ENCODE measurements around the gene VAMP2.
"Not testable (repeated sequence)": the region's sequence is repeated elsewhere in the genome, so short reads cannot be mapped to it uniquely, and the experiment has no call there.

Gene VAMP2

DNA sequence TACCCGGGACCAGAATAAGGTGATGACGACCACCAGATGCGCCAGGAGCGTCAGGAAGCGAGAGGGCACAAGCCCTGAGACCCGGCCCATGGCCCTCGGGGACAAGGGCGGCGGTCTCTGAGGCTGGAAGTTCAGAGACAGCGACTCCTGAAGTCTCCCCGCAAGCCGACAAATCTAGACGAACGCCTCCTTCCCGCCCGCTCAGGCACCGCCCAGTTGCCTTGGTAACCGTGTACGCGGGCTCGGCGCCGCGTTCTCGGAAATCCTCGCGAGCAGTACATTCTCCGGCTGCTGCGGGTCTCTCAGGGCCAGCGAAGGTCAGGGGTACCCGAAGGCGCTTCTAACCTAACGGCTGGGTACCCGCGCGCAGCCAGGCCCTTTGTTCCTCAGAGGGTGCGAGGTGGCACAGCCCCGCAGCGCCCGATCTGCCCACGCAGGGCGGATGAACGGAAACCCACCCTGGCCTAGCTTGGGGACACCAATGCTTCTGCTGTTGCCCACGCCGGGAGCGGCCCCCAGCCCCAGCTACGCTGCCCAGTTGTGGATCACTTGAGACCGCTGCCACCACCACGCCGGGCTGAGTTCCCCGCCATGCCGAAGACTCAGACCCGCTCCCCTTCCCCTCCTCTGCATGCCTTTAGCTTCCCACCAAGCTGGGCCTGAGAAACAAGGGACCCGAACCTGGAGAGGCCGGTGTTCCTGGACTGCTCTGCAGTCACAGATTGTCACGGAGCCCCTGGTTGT, 13.6 kb upstream of the VAMP2 start, which contains the start of gene TMEM107:
Gene TMEM107, minus strand, starts transcription at position 184 of the 744 bp plus-strand sequence. Its CDS starts 94 bp downstream, at position 90.
- ChIA-PET POLR2A (ENCODE audit: low non-redundant PET) (no interaction called here), CTCF (interaction anchor here (0.5 to 1.4 kb wide), 3 partner anchors 10 to 37 kb away, joined by 3 read pairs; no protein-coding TSS in a partner anchor)
- peak within 1 kb of the TSS; percentile 87 for H3K27ac ChIP-seq
- TF ChIP-seq, protein P1, sequence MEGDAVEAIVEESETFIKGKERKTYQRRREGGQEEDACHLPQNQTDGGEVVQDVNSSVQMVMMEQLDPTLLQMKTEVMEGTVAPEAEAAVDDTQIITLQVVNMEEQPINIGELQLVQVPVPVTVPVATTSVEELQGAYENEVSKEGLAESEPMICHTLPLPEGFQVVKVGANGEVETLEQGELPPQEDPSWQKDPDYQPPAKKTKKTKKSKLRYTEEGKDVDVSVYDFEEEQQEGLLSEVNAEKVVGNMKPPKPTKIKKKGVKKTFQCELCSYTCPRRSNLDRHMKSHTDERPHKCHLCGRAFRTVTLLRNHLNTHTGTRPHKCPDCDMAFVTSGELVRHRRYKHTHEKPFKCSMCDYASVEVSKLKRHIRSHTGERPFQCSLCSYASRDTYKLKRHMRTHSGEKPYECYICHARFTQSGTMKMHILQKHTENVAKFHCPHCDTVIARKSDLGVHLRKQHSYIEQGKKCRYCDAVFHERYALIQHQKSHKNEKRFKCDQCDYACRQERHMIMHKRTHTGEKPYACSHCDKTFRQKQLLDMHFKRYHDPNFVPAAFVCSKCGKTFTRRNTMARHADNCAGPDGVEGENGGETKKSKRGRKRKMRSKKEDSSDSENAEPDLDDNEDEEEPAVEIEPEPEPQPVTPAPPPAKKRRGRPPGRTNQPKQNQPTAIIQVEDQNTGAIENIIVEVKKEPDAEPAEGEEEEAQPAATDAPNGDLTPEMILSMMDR (conservative IDR thresholded peaks at IDR 0.05; ENCODE audit: low read depth) = no peak; the same call in 1 of the 2 replicates
- peak; percentile 76 for DNase-seq (ENCODE audit: low spot score)

DNA sequence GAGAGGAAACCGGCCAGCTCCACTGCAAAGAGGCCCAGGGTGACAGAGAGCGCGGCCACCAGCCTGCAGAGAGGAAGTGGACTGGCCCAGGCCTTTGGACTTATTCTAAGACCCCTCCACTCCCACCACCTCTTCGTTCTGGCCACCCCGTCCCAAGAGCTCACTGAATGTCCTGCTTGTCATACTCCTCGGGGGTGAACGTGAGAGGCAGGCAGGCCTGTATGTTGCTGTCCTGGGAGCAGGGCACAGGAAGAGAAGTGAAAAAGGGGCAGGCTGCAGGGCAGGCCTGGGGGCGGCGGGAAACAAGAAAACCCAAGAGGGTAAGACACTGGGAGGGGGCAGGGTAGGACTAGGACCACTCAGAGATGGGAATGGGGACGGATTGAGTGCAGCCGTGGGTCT, 13.0 kb upstream of the VAMP2 start:
- ChIA-PET CTCF (interaction anchor here (1.4 kb wide), 1 partner anchor 37 kb away, joined by 3 read pairs; no protein-coding TSS in a partner anchor), POLR2A (ENCODE audit: low non-redundant PET) (no interaction called here)
- TF ChIP-seq, protein P1 (conservative IDR thresholded peaks at IDR 0.05; ENCODE audit: low read depth) = no peak
- H3K27ac ChIP-seq = peak overlapping the region; percentile 87
- DNase-seq (ENCODE audit: low spot score) = no peak

GRCh38 chr17:8173871-8174322, 11.1 kb upstream of the VAMP2 start:
- ChIA-PET POLR2A (ENCODE audit: low non-redundant PET) (interaction anchor here (0.5 to 1.2 kb wide), 3 partner anchors 17 to 73 kb away, joined by 4 to 5 read pairs (median 5); no protein-coding TSS in a partner anchor), CTCF (interaction anchor here (0.6 kb wide), 1 partner anchor 10 kb away, joined by 3 read pairs; no protein-coding TSS in a partner anchor)
- peak overlapping the region; percentile 87 for H3K27ac ChIP-seq
- TF ChIP-seq, protein P1 (conservative IDR thresholded peaks at IDR 0.05; ENCODE audit: low read depth) = no peak
- no peak for DNase-seq (ENCODE audit: low spot score)

DNA sequence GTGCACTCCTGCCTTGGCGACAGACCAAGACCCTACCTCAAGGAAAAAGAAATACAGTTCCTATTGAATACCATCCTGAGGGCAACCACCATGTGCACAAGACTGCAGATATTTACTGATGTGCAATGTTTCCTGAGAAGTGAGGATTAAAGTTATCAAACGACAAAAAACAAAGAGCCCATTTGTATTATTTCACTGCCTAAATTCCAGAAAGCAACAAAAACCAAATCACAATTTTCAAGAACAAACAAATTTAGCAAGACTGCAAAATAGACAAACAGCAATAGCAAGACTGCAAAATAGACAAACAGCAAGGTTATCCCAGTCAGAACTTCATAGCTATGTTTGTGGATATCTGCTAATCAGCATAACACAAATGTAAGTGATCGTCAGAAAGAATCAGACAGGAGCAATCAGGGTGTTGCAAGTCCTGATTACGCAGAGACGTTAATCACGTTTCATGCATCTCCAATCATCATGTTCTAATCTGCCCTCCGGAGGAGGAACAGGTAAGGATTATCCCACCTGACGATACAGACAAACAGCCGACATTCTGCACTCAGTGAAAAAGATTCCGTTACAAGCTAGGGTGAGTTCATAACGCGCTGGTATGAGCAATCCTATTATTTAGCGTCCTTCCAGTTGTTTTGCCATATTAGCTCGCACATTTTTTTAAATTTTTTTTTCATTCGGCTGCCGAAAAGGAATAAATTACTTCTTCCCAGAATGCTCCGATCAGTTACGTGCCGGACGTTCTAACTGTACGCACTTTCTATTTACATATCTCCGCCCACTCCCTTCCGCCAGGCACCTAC, 10.5 kb upstream of the VAMP2 start:
- TF ChIP-seq, protein P1 (conservative IDR thresholded peaks at IDR 0.05; ENCODE audit: low read depth) = no peak
- POLR2A ChIA-PET (ENCODE audit: low non-redundant PET) = interaction anchor here (0.5 to 1.2 kb wide), 4 partner anchors 9 to 74 kb away, joined by 4 to 5 read pairs (median 4); no protein-coding TSS in a partner anchor
- H3K27ac ChIP-seq = peak overlapping the region; percentile 70; the same call in 1 of the 2 replicates
- DNase-seq (ENCODE audit: low spot score) = peak; percentile 75
- CTCF ChIA-PET = interaction anchor here (0.6 to 0.9 kb wide), 3 partner anchors 10 to 15 kb away, joined by 3 read pairs; no protein-coding TSS in a partner anchor

DNA sequence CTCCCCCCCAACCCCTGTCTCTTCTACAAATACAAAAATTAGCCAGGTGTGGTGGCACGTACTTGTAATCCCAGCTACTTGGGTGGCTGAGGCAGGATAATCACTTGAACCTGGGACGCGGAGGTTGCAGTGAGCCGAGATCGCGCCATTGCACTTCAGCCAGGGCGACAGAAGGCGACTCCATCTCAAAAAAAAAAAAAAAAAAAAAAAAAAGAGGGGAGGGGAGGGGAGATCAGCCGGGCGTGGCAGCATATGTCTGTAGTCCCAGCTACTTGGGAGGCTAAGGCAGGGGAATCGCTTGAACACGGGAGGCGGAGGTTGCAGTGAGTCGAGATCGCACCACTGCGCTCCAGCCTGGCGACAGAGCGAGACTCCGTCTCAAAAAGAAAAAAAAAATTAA, 7.4 kb upstream of the VAMP2 start:
- ChIA-PET CTCF (interaction anchor here (0.7 kb wide), 1 partner anchor 125 kb away, joined by 3 read pairs; the partner anchor contains the start of gene SLC25A35), POLR2A (ENCODE audit: low non-redundant PET) (interaction anchor here (0.7 kb wide), 1 partner anchor 48 kb away, joined by 5 read pairs; no protein-coding TSS in a partner anchor)
- not testable (repeated sequence) for DNase-seq (ENCODE audit: low spot score)
- peak overlapping the region; percentile 24; the same call in 1 of the 2 replicates for H3K27ac ChIP-seq

- ChIA-PET CTCF (interaction anchor here (0.6 to 0.7 kb wide), 2 partner anchors 87 to 276 kb away, joined by 3 read pairs; no protein-coding TSS in a partner anchor), POLR2A (ENCODE audit: low non-redundant PET) (no interaction called here)
- DNase-seq (ENCODE audit: low spot score) = no peak
- TF ChIP-seq, protein P1 (conservative IDR thresholded peaks at IDR 0.05; ENCODE audit: low read depth) = no peak
- H3K27ac ChIP-seq = peak overlapping the region; percentile 90
Measured at GRCh38 chr17:8167526-8167925, 4.8 kb upstream of the VAMP2 start.

Data from RWPE1 (cell line).